Lung microvascular endothelial cell (primary cell): Measurements from ENCODE around the gene NOXRED1. TPM values are rescaled to one million over a fixed set of nuclear protein-coding genes. Genes with fewer than 3 reads are reported as not detected.
"Not testable (repeated sequence)": the region's sequence is repeated elsewhere in the genome, so short reads cannot be mapped to it uniquely, and the experiment has no call there.

Experiments
- DNase-seq, 2 donors: peaks; one replicate each; pipeline versions ENCODE4 v3.0.0 to v3.0.0-alpha.2; 2010; ENCODE audit warnings: low read depth in 2 of 2
- total RNA-seq: library from RNA; depleted of rRNA; stranded (reverse); fragments of >200 nt; gene quantifications from 2 replicates; pipeline ENCODE4 v1.2.1, GENCODE V29; 2014

Gene NOXRED1, protein sequence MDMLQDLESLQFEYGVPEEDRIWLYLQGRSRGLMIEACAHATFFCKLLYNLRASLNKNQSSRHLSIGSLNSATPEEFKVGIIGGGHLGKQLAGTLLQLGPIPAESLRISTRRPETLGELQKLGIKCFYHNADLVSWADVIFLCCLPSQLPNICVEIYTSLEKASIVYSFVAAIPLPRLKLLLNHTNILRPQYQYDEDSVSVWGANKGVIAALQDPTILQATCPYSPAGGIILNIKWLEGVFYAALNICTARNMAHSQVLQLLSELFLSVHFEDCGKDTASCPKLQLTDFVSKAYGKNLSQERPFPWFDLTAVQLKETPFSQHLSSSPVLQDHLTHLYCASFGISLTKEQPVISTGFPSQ
- total RNA-seq: under 0.01 and 0.20 TPM in 2 replicates

DNA sequence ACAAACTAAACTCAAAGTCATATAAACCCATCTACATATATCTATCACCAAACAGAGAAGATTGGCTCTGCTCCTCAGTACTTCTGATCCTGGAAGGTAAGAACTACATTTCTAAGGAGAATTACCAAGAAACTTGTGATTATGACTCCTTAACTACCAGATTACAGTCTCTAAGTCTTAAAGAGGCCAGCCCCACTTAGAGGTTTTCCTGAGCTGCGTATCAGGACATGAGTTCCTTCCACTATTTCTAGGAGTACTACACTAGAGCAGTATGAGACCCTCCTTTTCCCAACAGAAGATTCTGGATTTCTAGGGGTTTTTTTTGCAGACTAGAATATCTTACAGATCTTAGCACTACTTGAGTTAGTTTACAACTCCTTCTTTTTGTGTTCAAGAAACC, at the start of gene NOXRED1:
Gene NOXRED1, minus strand, starts transcription at position 101 of the 400 bp plus-strand sequence. CDS start 634 bp downstream, outside the sequence.
- no peak for DNase-seq

DNA sequence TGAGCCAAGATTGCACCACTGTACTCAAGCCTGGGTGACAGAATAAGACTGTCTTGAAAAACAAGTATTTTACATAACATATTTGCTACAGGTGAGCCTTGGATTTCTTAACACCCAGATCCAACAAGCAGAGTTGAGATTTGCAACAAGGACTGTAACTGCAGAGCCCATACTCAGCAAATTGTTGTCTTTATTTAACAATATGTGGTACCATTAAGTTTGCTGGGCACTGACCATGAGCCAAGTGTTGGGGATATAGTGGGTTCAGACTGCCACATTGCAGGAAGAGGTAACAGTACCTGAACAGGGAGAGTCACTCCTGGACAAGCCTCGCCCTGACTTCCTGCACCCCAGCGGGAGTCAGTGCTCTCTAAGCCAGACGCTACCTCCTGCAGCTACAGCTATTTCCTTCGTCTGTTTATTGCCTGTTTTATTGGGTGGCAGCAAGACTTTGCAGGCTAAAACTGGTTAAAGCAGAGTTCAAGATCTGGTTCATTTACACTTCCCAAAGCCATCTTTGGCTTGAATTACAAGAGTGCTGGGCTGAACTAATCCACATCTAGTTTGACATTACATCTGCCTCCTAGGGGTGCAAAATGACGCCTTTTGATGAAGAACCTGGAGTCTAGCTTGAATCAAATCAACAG, 47.0 kb upstream of the NOXRED1 start:
- DNase-seq: no peak

DNA sequence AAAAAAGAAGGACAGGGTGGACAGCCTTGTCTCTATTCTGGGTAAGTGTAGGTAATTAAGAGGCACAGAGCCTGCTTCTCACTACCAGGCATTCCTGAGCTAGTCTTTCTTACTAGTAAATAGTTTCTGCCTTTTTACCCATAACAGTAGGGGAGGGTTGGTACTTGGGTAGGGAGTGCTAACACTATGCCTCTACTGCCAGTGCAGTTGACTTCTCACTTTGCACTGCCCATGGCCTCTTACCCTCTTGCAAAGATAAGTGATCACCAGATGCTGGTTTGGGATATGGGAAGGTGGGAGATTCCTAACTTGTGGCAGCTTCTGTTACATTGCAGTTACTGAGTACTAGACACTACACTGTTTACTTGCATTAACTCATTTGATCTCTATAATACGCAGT, 46.2 kb upstream of the NOXRED1 start:
- no peak for DNase-seq

DNA sequence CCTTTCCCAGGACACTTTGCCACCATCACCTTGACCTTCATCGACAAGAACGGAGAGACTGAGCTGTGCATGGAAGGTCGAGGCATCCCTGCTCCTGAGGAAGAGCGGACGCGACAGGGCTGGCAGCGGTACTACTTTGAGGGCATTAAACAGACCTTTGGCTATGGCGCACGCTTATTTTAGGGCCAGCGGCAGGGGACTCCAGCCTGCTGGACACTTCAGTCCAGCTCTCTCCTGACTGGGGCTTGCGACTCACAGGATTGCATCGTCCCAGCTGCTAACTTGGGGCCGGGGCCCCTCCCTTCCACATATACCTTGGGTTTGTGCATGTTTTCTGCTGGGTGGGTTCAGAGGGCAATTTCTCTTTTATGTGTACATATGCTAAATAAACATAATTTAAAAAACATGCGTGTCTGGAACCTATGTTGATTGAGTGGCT, 45.8 kb upstream of the NOXRED1 start:
- no peak for DNase-seq

DNA sequence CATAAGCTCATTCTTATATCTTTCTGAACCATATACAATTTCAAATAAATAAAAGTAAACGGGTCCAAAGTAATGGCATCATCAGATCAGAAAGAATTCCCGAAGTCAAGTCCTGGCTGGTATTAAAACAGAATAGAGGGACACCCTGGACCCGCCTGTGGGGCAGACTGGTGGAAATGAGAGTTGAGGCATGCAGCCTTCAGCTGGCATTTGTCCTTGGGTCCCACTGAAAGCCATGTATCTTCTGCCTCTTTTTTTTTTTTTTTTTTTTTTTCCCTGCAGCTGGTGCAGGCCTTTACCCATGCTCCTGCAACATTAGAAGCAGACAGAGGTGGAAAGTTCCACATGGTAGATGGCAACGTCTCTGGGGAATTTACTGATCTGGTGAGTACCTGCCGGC, 44.5 kb upstream of the NOXRED1 start:
- no peak for DNase-seq

DNA sequence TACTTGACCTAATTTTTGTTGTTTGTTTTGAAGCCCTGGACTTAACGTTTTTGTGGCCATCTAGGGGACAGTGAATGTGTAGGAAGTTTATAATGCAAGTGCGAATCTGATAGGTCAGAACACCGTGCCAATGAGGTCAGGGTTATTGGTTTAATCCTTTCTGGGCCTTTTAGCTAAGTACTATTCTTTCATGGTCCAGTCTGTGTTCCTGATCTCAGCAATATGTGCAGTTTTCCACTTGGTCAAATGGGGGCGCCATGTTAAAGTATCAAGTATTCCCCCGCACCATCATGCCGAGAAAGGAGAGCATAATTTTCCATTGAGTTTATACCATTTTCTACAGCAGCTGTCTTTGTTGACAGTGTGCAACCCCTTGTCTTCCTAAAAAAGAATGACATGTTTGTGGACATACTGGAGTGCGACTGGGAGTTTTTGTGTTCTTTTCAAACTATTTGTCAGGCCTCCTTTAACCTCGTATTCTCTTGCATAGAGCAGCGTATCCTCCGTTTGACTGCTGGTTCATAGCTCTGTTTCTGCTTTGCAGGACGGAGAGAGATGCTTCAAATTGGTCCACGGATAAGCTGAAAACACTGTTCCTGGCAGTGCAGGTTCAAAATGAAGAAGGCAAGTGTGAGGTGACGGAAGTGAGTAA, 35.9 kb upstream of the NOXRED1 start:
- peak; percentile 84 to 89 for DNase-seq

DNA sequence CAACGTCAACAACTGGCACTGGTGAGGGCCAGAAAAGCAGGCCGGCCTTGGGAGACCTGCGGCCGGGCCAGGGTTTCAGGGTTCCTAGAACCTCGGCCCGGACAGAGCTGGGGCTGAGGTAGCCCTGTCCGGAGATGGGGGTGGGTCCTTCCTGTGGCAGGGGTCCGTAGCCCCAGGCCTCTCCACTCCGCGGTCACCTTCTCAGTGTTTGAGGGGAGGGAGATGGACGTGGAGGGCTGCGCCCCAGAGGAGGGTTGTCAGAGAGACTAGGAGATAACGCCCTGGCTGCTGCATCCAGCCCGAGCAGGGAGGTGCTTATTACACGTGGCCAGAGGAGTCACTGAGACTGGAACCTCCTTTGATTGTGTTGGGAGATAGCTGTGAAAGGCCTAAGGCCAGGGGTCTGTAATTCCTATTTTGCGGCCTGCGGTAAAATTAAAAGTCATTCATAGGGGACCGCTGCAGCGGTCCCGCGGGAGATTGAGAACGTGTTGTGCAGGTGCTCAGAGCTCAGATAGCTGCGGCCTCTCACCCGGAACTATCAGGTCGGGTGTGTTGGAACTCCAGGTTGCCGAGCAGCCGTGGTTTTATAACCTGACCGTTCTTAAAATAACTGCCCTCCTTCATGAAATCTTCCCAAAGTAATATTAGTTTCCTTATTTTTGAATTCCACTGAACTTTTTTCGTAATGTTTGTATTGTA, 35.1 kb upstream of the NOXRED1 start:
- peak; percentile 36 to 44 for DNase-seq

DNA sequence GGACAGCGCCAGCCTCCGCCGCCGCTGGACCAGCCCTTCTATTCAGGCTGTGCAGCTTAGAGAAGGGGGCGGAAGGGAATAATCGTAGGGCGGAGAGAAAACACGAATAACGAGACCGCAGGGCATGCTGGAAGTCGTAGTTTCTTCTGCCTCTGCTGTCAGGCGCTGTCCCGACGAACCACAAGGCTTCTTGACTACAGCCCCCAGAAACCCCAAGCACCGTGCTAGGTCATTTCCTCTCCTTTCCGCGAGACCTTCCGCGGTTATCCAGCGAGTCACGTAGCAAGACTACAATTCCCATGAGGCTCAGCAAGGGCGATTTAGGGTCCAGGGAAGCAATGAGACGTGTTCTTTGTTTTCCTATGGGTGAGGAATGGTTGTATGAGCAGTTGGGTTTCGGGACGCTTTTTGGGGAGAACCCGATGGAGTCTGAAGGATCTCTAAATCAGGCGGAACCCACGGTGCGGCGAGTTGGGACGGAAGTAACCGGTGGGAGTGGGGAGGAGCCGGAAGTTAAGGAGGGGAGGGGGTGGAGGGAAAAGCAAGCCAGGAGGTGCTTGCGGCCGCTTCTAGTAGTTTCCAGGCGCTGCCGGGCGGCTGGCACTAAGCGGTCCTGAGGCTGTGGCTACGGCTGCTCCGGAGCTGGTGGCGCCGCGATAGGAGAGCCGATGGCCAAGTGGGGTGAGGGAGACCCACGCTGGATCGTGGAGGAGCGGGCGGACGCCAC, 34.4 kb upstream of the NOXRED1 start, which contains the start of the genes AHSA1 and VIPAS39:
Gene AHSA1, plus strand, starts transcription at position 572 of the 727 bp plus-strand sequence. Its CDS starts 97 bp downstream, at position 669.
Gene VIPAS39, minus strand, starts transcription at position 80 of the 727 bp plus-strand sequence. CDS start 3,499 bp downstream, outside the sequence.
- peak; percentile 100 for DNase-seq

DNA sequence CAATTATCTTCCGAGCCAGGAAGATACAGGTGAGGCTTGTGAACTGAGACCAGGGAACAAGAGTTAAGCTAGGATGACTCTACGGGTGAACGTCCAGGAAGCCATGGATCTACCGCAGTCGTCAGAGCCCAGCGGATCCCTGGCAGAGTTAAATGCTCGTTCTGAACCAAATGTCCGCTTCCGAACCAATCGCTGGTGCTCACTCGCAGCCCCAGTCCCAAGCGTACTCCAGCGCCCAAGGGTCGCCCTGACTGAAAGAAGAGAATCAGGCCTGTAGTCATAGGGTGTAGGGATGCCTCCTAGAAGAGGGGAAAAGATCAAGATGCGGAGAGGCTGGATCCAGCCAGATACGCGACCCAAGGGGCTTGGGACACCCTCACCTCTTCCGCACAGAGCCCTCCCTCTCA, 33.8 kb upstream of the NOXRED1 start:
- no peak for DNase-seq

DNA sequence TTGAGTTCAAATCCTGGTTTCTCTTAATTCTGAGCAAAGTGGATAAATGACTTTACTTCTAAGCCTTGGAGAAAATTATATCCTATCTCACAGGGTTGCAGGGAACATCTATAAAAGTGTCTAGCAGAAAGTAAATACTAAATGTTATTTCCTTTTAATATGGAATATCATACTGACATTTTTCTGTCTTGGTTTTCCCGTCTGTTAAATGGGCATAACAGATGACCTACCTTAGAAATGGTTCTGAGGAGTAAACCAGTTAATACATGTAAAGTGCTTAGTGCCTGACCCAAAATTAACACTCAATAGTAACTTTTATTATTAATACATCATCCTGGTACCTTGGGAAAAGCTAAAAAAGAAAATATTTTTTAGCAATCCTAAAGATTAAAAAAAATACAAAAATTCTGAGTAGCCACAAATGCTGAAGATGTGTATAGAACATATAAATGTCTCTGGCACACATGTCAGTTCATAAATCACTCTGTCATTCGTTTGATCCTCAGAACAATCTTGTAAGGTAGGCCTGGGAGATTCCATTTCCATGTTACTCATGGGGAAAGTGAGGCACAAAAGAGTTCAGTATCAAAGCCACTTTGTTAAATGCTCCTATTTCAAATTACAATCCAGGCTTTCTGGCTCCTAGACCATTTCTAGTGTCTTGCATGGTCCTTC, 32.8 kb upstream of the NOXRED1 start:
- no peak for DNase-seq

DNA sequence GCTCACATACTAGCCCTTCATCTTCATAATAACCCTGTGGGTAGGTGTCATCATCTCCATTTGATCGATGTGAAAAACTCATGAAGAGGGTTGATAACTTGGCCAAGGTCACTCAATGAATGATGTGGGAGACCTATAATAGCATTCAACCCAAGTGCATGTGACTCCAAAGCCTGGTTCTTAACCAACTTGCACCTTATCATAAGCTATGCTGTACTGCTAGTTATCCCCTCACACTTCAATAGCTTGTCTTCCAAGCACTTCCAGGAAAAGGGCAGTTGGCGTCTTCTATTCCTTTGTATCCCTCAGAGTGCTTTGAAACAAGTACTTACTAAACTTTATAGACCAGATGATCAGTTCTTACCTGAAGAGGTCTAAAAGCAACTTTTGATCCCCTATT, 18.9 kb upstream of the NOXRED1 start:
- no peak for DNase-seq

DNA sequence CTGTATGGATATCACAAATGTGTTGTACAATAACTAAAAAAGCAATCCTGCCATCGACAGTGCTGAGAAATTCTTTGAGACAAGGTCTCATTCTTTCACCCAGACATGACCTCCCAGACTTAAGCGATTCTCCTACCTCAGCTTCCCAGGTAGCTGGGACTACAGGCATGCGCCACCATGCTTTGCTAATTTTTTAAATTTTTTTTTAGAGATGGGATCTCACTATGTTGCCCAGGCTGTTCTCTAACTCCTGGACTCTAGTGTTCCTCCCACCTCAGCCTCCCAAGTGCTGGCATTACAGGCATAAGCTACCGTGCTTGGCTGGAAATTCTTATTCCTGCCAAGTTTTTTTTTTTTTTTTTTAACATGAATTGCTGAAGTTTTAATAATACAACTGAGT, 16.5 kb upstream of the NOXRED1 start:
- DNase-seq: no peak

DNA sequence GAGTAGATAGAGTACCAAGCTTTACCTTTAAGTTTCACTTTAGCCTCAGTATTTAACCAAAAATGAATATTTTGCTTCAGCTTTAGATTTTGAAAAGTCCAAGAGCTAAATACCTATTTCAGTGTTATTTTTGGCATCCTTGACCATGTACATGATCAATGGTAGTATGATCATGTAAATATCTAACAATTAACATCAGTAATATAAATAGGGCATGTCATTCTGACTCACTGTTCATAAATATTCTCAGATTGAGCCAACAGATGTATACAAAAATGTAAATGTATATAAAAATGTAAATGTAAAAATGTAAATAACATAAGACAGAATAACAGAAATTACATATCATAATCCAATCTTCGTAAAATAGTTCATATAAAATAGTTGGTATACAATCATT, 15.3 kb upstream of the NOXRED1 start:
- no peak for DNase-seq

DNA sequence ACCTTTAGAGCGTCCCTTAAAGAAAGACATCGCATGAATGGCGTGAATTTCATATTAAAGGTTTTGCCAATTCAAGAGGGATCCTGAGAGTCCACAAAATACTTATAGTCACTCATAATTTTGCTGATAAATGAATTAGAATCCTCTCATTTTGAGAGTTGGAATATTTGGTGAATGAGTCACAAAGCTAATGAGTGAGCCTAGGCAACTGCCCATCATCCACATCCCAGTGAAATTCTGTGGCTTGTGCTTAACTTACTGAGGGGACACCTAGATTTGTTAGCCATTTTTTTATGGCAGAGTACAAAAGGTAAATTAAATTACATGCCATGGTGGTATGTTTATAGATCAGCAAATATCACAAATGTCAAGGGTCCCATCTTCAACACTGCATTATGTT, 12.7 kb upstream of the NOXRED1 start:
- no peak for DNase-seq

DNA sequence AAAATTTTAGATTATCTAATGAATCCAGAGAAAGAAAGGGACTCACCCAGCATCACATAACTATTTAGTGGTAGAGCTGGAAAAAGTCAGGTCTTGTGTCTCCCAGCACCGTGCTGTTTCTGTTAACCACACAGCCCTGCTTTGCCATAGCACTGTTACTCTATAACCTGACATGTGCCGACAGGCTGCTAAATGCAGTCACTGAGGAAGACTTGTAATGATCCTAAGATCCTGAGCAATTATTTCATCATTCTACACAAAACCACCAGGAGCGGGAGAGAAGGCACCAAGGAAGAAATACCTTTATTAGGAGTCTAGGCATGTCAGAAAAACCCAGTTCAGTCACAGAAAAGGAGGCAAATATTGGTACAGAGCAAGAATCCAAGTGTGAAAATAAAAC, 3.1 kb upstream of the NOXRED1 start:
- DNase-seq: no peak

DNA sequence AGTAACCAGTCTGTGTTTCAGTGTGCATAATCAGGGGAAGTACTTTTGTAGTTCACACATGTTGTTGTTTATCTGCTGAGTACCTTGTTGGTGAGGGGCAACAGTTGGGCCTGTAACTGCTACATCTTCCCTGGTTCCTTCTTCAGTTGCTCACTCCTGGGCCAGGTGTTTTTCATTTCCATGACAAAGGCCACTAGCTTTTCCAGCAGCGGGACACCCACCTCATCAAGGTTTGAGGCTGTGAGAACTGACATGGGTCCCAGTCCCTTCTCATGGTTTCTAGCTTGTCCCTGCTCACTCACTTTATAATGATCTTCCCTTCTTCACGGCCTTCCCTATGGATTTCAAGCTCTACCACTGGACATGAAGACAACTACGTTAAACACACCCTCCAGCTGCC, 1.5 kb upstream of the NOXRED1 start:
- DNase-seq: no peak

DNA sequence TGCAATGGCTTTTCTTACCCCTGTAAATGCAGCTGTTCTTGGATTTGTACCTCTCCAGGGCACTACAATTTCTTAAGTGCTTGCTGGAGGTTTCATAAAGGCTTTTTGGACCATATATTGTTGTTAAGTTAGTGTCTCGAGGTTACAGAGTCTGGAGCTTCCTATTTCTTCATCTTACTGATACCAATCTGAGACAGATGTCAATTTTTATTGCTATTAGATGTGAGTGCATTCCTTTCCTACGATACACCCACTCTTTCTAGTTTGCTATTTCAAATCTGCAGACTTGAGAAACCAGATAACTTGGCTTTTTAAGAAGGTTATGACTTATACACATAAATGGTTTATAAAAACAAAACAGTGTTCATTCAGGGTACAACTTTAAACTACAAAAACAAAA, 2.1 kb downstream of the NOXRED1 start:
- no peak for DNase-seq

DNA sequence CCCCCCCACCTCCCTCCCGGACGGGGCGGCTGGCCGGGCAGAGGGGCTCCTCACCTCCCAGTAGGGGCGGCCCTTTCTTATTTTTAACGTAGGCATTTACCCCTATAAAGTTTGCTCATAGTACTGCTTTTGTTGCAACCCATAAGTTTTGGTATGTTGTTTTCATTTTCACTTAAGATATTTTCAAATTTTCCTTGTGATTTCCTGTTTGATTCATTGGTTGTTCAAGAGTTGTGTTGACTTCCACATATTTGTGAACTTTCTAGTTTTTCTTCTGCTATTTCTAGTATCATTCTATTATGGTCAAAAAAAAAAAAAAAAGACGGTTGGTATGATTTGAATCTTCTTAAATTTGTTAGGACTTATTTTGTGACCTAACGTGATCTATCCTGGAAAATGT, 6.5 kb downstream of the NOXRED1 start:
- DNase-seq: no peak

DNA sequence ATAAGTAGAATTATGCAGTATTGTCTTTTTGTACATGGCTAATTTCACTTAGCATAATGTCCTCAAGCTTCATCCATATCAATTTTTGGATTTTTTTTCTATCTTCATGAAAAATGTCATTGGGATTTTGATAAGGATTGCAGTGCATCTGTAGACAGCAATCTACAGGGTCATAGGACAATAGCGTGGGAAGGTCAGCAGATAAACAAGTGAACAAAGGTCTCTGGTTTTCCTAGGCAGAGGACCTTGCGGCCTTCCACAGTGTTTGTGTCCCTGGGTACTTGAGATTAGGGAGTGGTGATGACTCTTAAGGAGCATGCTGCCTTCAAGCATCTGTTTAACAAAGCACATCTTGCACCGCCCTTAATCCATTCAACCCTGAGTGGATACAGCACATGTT, 7.2 kb downstream of the NOXRED1 start:
- DNase-seq: not testable (repeated sequence)

DNA sequence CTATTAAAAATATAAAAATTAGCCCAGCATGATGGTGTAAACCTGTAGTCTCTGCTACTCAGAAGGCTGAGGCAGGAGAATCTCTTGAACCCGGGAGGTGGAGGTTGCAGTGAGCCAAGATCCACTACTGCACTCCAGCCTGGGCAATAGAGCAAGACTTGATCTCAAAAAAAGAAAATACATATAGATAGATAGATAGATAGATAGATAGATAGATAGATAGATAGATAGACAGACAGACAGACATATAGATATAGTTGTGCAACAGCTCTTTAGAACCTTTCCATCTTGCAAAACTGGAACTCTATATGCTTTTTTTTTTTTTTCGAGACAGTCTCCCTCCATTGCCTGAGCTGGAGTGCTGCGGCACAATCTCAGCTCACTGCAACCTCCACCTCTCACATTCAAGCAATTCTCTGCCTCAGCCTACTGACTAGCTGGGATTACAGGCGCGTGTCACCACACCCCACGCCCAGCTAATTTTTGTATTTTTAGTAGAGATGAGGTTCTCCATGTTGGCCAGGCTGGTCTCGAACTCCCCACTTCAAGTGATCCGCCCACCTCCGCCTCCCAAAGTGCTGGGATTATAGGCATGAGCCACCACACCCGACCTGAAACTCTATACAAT, 7.8 kb downstream of the NOXRED1 start:
- not testable (repeated sequence) for DNase-seq
